Gastroesophageal sphincter (tissue), 4 donors: ENCODE measurements around the gene CD276. TPM values are rescaled to one million over a fixed set of nuclear protein-coding genes. Genes with fewer than 3 reads are reported as not detected.
A peak's percentile ranks its signal among the peaks of the same experiment; 100 is the strongest.

Experiments used
- ATAC-seq: fragments of 150-250 bp; one replicate; pipeline ENCODE4 v1.9.1; 2016; ENCODE audit warnings: mild to moderate bottlenecking, moderate library complexity
- H3K27ac ChIP-seq, 4 donors: fragments of 200-600 bp; sonication (generic) in 3 of 4; 1 replicate in 3 of 4; 2 replicates in 1 of 4; pipeline ENCODE4 v1.5.1; 2016 to 2019
- H3K27me3 ChIP-seq: fragments of 200-600 bp; sonication (generic); one replicate; pipeline ENCODE4 v1.5.1; 2019
- H3K36me3 ChIP-seq, 2 donors: fragments of 200-600 bp; sonication (generic); one replicate each; pipeline ENCODE4 v1.5.1; 2019; ENCODE audit warnings: control low read depth in 1 of 2
- H3K4me1 ChIP-seq, 3 donors: fragments of 200-600 bp; sonication (generic); 1 replicate in 2 of 3; 2 replicates in 1 of 3; pipeline ENCODE4 v1.5.1; 2016 to 2019; ENCODE audit warnings: control low read depth in 2 of 3
- H3K4me3 ChIP-seq, 2 donors: fragments of 200-600 bp; sonication (generic); one replicate each; pipeline ENCODE4 v1.5.1; 2019; ENCODE audit warnings: mild to moderate bottlenecking in 1 of 2, moderate library complexity in 1 of 2
- H3K9me3 ChIP-seq, 3 donors: fragments of 200-600 bp; sonication (generic); one replicate each; pipeline ENCODE4 v1.5.1; 2017 to 2019; ENCODE audit warnings: control low read depth in 2 of 3
- CTCF ChIP-seq, 4 experiments: fragments of 200-600 bp in 2 of 4; fragments of 450-650 bp in 2 of 4; sonication (generic) in 1 of 4; IDR thresholded peaks; one replicate each; pipeline ENCODE4 v1.5.1; 2017 to 2019; ENCODE audit warnings: antibody characterized with exemption in 4 of 4, mild to moderate bottlenecking in 2 of 4, moderate library complexity in 2 of 4
- EP300 ChIP-seq: sonication (generic); formaldehyde crosslinking; IDR thresholded peaks from one replicate; pipeline ENCODE4 v1.6.1; 2017; ENCODE audit warnings: antibody characterized with exemption, mild to moderate bottlenecking
- POLR2A ChIP-seq, 2 donors: fragments of 450-650 bp; IDR thresholded peaks; one replicate each; pipeline ENCODE4 v1.6.1; 2017; ENCODE audit warnings: antibody characterized with exemption in 2 of 2, mild to moderate bottlenecking in 2 of 2, moderate library complexity in 1 of 2
- POLR2AphosphoS5 ChIP-seq: sonication (generic); formaldehyde crosslinking; IDR thresholded peaks from one replicate; pipeline ENCODE4 v1.6.1; 2017; ENCODE audit warnings: antibody characterized with exemption
- WGBS, 2 donors: methylation state at CpG; one replicate each; pipeline ENCODE4 v1.1.5; 2018; ENCODE audit warnings: low coverage in 1 of 2; 5-methylcytosine and 5-hydroxymethylcytosine counted together
- total RNA-seq, 4 donors: library from RNA; depleted of rRNA; stranded (reverse); fragments of >200 nt; gene quantifications; one replicate each; pipeline ENCODE4 v1.1.0, GENCODE V29; 2016

Gene CD276
- total RNA-seq, 4 donors from 2014 or later, result 34.7 to 61.5 (median 48.0) TPM

- H3K4me1 ChIP-seq, result peaks cover 0 to 48% (median 23%) of the 10 kb centered on the region in 3 donors
- no peak for ATAC-seq
- no peaks in the 10 kb centered on the region for H3K27me3 ChIP-seq
- no peaks in the 10 kb centered on the region for H3K9me3 ChIP-seq
- TF ChIP-seq EP300 (no peak), POLR2AphosphoS5 (no peak), CTCF (IDR thresholded peaks at IDR 0.05) (no peak), POLR2A (IDR thresholded peaks at IDR 0.05) (no peak)
- H3K27ac ChIP-seq, result peak overlapping the region in 3 of 4 donors; percentile 15 to 34 (median 27)
- WGBS, 2 donors, result 87% methylated on average over 3 of the region's 14 CpGs; no CpG with 5 or more reads in 1 of the 2 donors
- no peaks in the 10 kb centered on the region for H3K36me3 ChIP-seq
- H3K4me3 ChIP-seq, result no peak overlapping the region
Observed at GRCh38 chr15:73682600-73683090, 1.5 kb upstream of the CD276 start.

- H3K27ac ChIP-seq, result peak overlapping the region in 3 of 4 donors; percentile 80 to 87 (median 87)
- TF ChIP-seq CTCF (IDR thresholded peaks at IDR 0.05), result peak in 1 of 4 experiments; percentile 50
- TF ChIP-seq POLR2AphosphoS5, result no peak
- no peak for ATAC-seq
- no peaks in the 10 kb centered on the region for H3K36me3 ChIP-seq
- no peaks in the 10 kb centered on the region for H3K9me3 ChIP-seq
- H3K27me3 ChIP-seq, result no peaks in the 10 kb centered on the region
- WGBS, 2 donors, result 67 to 70% methylated on average over 2 of the region's 7 CpGs
- H3K4me3 ChIP-seq, result peak overlapping the region in 1 of 2 donors; percentile 73
- peaks cover 0 to 52% (median 23%) of the 10 kb centered on the region in 3 donors for H3K4me1 ChIP-seq
Observed at GRCh38 chr15:73683257-73683776, 866 bp upstream of the CD276 start.

- peak overlapping the region; percentile 72 to 73 for H3K4me3 ChIP-seq
- no peaks in the 10 kb centered on the region for H3K36me3 ChIP-seq
- H3K27ac ChIP-seq, result peak overlapping the region; percentile 32 to 87 (median 84)
- H3K4me1 ChIP-seq, result peaks cover 0 to 67% (median 27%) of the 10 kb centered on the region in 3 donors
- ATAC-seq, result peak; percentile 1
- TF ChIP-seq POLR2AphosphoS5 (no peak), POLR2A (IDR thresholded peaks at IDR 0.05) (no peak), EP300 (no peak), CTCF (IDR thresholded peaks at IDR 0.05) (no peak)
- no peaks in the 10 kb centered on the region for H3K27me3 ChIP-seq
- no peaks in the 10 kb centered on the region for H3K9me3 ChIP-seq
- WGBS, 2 donors, result 0 to 1% methylated on average over 3 to 10 of the region's 52 CpGs
Observed at GRCh38 chr15:73684581-73685455, 635 bp downstream of the CD276 start.

GRCh38 chr15:73685981-73686380, 1.8 kb downstream of the CD276 start:
- H3K9me3 ChIP-seq, result no peaks in the 10 kb centered on the region
- no peak for ATAC-seq
- peak overlapping the region in 3 of 4 donors; percentile 27 to 87 (median 87) for H3K27ac ChIP-seq
- 27 to 50% methylated on average over 1 to 3 of the region's 6 CpGs for WGBS, 2 donors
- no peaks in the 10 kb centered on the region for H3K36me3 ChIP-seq
- peak overlapping the region in 1 of 2 donors; percentile 73 for H3K4me3 ChIP-seq
- TF ChIP-seq POLR2A (IDR thresholded peaks at IDR 0.05) (no peak), CTCF (IDR thresholded peaks at IDR 0.05) (no peak), POLR2AphosphoS5 (no peak), EP300 (no peak)
- H3K4me1 ChIP-seq, result peaks cover 0 to 76% (median 31%) of the 10 kb centered on the region in 3 donors
- H3K27me3 ChIP-seq, result no peaks in the 10 kb centered on the region
